Measurements from ENCODE around the gene ZCCHC2. TPM values are rescaled to one million over a fixed set of nuclear protein-coding genes. Genes with fewer than 3 reads are reported as not detected.

Gene ZCCHC2
- total and polyA plus RNA-seq, 2 of the 13 experiments (the other 11 are each of a cell fraction or from before 2014, with no cell fraction given) = 62.5 to 76.1 TPM

DNA sequence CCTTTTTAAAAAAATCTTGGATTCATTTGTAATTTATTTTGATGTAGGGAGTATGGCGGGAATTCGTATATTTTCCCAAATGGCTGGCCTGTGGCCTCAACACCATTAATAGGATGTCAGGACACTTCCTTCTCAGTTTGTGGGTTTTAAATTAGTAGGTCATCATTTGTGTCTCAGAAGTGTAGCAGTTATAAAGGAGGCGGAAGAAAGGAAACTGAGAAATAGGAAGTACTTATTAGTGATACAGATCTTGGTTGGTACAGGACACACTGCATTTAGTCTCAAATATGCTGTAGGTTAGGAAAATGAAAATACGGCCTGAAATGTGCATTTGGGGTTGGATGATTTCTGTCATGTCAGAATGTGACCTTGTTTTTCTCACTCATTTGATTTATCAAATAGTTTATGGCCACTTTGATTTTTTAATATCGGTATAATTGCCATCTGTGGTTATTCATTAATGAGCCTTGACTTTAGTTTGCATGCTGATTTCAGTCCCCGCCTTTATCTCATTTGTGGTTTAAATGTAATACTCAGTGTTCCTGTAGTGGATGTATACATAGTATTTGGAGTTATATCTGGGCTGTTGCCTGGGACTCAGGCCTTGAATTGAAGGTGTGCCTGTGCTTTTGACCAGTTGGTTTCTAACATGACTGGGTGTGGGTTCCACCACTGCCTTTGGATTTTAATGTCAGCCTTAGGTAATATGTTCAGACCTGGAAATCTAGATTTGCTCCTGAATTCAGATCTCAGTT is 31.4 kb downstream of the ZCCHC2 start:
- Histone ChIP-seq H3K4me1 (ENCODE audit: insufficient read depth, low read length) (no peaks in the 10 kb centered on the region), H3K79me2 (ENCODE audit: insufficient read depth, low read length) (peaks cover 45% of the 10 kb centered on the region), H3K9me3 (ENCODE audit: low read length) (no peaks in the 10 kb centered on the region), H2AFZ (ENCODE audit: low read length) (no peak overlapping the region), H3K36me3 (replicated peaks in 1 of 2; ENCODE audit: control insufficient read depth in 1 of 2, insufficient read depth in 2 of 2, low read length in 2 of 2) (peaks cover 29 to 92% of the 10 kb centered on the region in 2 experiments), H3K27me3 (ENCODE audit: control insufficient read depth in 1 of 2, insufficient read depth in 2 of 2, low read length in 2 of 2) (no peaks in the 10 kb centered on the region), H4K20me1 (ENCODE audit: insufficient read depth, low read length) (peaks cover 6% of the 10 kb centered on the region; the same call in 1 of the 2 replicates), H3K9ac (ENCODE audit: insufficient read depth, low read depth, low read length) (no peak overlapping the region), H3K27ac (ENCODE audit: extremely low read length, insufficient read depth, low read length) (no peak overlapping the region), H3K4me3 (replicated peaks in 1 of 3; ENCODE audit: insufficient read depth in 1 of 3, low read depth in 2 of 3, low read length in 3 of 3) (no peak overlapping the region), H3K4me2 (ENCODE audit: low read depth, low read length) (no peak overlapping the region)
- no peak for DNase-seq (ENCODE audit: low spot score)
- TF ChIP-seq, protein P1, sequence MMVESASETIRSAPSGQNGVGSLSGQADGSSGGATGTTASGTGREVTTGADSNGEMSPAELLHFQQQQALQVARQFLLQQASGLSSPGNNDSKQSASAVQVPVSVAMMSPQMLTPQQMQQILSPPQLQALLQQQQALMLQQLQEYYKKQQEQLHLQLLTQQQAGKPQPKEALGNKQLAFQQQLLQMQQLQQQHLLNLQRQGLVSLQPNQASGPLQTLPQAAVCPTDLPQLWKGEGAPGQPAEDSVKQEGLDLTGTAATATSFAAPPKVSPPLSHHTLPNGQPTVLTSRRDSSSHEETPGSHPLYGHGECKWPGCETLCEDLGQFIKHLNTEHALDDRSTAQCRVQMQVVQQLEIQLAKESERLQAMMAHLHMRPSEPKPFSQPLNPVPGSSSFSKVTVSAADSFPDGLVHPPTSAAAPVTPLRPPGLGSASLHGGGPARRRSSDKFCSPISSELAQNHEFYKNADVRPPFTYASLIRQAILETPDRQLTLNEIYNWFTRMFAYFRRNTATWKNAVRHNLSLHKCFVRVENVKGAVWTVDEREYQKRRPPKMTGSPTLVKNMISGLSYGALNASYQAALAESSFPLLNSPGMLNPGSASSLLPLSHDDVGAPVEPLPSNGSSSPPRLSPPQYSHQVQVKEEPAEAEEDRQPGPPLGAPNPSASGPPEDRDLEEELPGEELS (CRISPR knock-in tag; IDR thresholded peaks at IDR 0.05) = no peak
- TF ChIP-seq SNAI1 (CRISPR knock-in tag; IDR thresholded peaks at IDR 0.05; ENCODE audit: borderline replicate concordance) (no peak), HNRNPK (IDR thresholded peaks at IDR 0.05; ENCODE audit: low read depth, low read length, poor library complexity, severe bottlenecking) (no peak), ZNF33A (CRISPR knock-in tag; IDR thresholded peaks at IDR 0.05; ENCODE audit: borderline replicate concordance) (no peak), BRCA1 (CRISPR knock-in tag; IDR thresholded peaks at IDR 0.05) (no peak), TBX3 (IDR thresholded peaks at IDR 0.05; ENCODE audit: borderline replicate concordance) (no peak)
- WGBS (ENCODE audit: low lambda C conversion rate) = 97% methylated on average over 6 of the region's 6 CpGs
- BruUV-seq (replicated peaks) = no TSS peak
- CTCF ChIA-PET (ENCODE audit: low intra/inter-chr PET ratio, low total read pairs) = no interaction called here
- POLR2A ChIA-PET = no interaction called here
- in situ Hi-C loops (cut with HindIII; ENCODE audit: extremely low pct_ligation_motif_present, low pct_unique_long_range_greater_than_20kb) (no loop called here), intact Hi-C loops (cut with micrococcal nuclease; ENCODE audit: unreplicated experiment) (no loop called here)
- no peak for ATAC-seq
- no peak for FAIRE-seq
